GM19455 (cell line): ENCODE results near the gene SLIT3.

Source experiments
- ATAC-seq: cut with Tn5 transposase; IDR thresholded peaks from one replicate; pipeline ENCODE4 v1.9.1; 2021; ENCODE audit not compliant: unreplicated experiment

SLIT3 gene

DNA sequence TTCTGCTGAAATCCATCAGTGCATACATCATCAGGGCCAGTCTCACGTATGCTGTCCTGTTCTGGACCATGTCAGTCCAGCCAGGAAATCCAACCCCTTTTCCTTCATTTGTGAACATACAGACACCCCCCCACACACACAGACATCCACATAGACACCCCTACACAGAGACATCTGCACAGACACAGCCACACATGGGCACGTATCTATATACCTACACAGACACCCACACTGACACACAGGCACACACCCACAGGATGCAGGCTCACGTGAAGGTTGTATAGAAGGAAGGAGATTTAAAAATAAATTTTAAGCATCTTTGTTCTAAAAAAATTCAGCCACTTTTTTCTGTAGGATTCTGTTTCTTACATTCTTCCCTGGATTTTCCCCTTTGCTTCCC lies 325.6 kb downstream of the SLIT3 start:
- ATAC-seq: no peak

DNA sequence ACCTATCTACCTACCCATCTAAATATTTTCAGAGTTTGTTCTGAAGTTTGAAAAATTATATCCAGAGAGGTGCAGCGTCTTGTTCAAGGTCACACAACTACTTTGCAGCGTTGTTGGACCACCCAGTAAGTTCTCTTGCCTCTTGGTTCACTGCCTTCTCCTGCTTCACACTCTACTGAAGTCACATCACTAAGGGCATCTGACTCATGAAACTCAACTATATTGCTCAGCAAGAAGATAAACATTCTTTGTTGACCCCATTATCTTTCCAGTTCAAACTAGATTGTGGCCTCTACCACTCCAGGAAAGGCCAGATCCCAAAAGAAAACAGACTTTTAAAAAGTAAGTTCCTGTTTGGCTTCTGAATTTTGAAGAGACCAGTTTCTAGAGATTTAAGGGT lies 326.9 kb downstream of the SLIT3 start:
- ATAC-seq: no peak

DNA sequence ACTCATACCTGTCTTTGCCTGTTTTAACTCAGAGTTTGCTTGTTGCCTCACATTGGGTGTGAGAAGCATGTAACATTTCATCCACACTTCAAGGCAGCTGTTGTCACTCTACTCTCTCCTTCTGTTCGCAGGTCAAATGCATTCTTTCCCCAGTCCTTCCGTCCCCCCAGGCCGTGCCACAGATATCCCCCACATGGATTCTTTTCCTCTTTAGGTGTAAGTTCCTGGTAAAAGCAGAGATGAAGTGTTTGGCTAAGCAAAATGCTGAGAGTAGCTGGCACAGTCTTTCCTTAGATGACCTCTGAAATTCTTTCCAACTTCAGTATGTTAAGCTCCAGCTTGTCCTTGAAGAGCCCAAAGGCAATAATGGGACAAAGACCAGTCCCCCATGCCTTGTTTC lies 328.2 kb downstream of the SLIT3 start:
- no peak for ATAC-seq

DNA sequence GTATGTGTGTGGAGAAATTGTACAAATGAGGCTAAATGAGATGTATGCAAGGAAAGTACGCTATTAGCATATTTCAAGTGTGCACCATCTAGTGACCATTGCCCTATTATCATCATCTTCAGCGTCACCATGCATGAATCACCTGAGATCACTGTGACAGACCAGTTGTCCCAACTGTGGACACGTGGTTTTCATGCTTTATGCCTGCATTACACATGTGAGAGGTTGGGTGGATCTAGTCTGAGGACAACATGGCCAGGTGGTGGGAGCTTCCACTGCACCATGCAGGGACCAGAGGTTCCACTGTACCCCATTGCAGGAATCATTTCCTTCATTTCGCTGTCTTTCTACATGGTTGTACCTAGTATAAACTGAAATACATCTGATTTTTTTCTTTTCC lies 329.8 kb downstream of the SLIT3 start:
- ATAC-seq: no peak

DNA sequence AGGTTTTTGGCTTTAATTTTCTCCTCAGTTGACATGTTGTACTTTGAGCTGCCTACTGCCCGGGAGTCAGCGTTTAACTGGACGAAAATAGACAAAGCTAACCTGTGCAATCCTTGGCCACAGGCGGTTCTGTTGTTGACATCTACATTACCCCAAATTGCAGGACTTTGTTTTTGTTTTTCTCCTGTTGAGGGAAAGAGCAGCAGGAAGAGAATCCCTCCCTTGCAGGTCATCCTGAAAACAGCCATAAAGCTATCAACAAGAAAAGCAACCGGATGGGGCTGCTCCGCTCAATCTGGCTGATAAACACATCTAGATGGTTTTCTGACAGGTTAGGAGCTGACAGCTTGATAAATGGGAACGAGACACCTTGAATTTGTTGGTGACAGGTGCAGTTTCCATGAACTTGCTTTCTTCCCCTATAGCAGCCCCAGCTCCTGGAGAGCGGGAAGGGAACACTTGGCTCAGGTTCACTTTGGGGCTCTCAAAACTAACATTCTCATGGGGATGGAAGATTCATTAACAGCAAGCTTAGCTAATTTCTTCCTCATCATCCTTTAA lies 331.5 kb downstream of the SLIT3 start:
- no peak for ATAC-seq

DNA sequence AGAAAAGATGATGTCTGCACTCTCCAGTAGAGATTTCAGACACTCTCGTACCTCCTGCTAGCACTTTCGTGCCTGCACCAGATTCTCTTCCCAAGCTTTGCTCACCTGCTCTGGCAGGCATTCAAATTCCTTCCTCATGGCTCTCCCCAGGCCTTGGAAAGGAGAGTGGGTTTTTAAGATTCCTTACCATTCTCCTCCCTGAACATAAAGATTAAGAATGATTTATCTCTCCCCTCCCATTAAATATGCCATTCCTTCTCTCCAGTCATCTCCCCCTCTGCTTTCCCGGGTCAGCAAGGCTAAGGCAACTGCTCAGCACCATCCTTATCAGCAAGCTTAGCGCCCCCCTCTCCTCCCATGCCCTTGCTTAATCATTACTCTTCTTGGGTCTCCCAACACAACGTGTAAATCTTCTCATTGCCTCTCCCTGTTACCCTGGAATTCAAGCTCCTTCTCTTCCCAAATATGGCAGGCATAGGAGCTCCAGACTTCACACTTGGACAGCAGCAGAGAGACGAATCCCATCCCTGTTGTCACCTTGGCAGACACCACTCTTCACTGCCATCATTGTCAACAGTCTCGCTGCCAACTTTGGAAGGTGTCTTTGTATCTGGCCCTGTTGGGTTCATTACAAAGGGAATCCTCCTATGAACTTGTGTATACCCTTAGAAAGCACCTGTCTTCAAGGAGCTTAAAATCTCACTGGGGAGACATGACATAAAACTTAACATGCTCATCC lies 332.9 kb downstream of the SLIT3 start:
- ATAC-seq: no peak

DNA sequence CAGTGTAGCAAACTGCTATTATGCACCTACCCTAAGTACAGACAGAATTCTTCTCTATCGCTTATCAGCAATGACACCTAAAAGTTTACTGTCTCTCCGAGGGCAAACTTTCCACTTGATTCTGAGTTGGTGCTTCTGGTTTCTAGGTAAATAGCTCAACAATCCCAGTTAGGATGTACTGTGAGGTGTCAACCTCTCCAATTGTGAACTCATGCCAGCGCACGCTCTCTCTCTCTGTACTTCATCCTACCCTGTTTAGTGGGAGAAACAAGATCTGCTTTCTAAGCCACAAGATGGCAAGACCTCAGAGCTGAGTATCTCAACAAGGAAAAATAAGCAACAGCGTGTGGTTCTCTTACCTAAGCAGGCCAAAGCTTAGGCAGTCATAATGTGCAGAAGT lies 335.3 kb downstream of the SLIT3 start:
- no peak for ATAC-seq

DNA sequence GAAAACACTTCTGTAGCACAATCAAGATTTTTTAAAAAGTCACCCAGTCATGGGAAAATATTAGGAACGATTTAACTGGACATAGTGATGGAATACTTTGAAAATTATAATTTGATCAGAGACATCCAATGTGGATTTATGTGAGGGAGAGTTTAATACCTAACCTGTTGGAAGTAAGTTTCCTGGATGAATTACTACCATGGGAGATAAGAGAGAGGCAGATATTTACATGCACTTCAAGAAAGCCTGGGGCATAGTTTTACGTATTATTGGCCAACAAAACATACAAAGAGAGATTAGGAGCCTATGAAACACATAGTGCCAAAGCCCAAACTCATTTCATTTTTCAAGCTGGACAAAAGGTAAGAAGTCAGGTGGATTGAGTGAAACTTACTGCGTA lies 336.8 kb downstream of the SLIT3 start:
- ATAC-seq: no peak

DNA sequence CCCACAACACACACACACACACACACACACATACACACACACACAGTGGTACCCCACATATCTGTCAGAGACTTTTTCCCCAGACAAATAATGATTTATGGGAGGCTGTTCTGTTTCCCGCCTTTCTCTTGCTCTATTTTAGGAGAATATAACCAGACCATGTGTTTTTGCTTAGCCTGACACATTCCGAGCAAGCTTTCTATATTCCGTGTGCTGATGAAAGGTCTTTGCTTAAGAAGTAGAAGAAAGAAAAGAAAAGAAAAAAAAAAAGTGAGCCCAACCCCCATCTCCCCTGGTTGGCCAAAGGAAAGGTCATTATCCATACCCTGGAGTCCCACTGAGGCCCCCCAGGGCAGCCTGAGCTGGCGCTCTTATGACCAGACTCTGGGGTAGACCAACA lies 338.6 kb downstream of the SLIT3 start:
- no peak for ATAC-seq

DNA sequence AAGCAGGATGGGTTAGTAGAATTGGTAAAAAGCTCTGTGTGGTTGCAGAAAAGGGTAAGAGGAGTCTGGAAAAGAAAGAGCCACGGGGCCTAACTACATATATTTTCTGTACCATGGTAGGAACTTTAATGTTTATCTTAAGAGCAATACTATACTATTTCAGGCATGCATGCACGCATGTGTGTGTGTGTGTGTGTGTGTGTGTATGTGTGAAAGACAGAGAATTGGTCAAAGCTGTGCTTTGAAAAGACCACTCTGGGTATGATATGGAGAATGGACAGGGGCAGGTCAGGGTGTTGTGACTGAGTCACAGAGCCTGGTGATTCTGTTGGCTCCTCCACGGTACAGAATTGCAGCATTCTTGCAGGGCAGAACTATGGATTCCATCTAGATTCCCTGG lies 339.3 kb downstream of the SLIT3 start:
- no peak for ATAC-seq

DNA sequence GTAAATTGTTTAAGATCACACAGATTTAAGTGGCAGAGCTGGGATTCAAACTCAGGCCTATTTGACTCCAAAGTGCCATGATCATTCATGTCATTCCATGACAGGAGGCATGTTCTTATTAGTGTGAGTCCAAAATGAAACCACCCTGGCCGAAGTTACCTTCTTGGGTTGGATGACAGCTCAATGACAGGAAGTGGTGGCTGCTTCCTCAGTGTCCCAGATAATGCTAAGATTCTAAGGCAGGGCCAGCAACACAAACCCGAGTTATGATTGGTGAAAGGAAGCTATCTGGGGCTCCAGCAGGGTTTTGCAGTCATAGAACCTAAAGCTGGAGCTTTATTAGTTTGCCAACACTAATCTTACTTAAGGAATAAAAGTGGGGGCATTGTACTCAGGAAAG lies 340.4 kb downstream of the SLIT3 start:
- no peak for ATAC-seq

DNA sequence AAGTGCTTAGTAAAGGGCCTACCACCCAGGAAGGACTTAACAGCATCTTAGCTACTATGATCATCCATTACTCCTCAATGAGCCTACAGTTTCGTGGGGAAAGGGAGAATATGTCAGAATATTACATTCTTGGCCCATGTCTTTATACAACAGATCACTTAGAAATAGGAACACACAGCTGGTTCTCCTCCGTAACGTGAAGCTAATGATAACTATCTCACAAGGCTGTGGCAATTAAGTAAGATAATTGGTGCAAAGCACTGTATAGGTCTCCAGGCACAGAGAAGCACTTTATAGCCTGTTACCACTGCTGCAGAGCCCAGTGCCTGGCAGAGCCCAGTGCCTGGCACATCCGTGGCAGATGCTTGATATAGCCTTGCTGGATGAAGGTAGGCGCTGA lies 347.6 kb downstream of the SLIT3 start:
- no peak for ATAC-seq

DNA sequence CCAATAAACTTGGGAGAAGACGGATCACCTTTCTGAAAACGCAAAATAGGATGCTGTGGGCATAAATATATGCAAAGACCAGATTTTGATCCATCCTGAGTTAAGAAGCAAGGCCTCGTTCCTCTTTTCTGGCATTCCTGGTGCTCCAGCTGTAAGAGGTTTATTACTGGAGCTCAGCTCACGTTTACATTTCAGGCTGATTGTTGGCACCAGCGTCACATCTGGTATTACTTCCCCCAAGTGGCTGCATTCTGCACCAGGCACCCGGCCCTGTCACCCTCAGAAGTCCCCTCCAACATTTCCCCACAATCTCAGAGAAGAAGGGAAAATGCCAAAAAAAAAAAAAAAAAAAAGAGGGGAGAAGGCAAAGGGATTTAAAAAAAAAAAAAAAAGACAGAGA lies 348.7 kb downstream of the SLIT3 start:
- no peak for ATAC-seq

DNA sequence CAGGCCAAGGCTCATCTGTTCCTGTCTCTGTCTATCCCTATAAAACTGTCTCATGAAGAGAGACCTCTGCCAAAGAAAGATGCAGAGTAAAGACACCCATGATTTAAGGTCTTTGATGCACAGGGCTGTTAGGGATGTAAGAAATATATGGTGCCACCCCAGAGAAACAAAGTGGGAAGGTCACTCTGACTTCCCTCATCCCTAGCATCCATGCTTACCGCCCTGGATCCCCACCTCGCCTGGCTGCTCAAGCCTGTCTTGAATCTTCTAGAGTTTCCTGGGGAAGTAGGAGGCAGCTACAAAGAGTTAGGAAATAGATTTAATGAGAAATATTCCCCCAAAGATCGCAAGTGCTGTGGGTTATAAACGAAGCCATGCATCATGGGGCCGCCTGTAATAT lies 349.2 kb downstream of the SLIT3 start:
- no peak for ATAC-seq

DNA sequence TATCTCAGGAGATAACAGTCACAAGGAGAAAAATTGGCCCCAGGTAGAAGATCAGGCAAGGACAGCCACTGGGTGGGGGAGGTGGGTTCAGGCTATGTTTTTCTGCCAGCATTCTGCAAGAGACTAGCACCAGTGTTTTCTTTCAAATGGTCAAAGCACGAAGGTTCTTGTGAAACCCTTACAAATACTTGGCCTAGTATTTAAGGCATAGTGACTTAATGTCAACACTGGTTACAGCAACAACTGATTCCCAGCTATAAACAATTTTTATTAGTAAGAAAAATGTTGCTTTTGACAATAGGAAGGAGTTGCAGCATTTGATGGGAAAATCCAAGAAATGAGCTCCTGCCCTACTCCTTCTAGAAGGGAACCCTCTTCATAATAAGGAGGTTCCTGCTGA lies 349.6 kb downstream of the SLIT3 start:
- ATAC-seq: no peak

DNA sequence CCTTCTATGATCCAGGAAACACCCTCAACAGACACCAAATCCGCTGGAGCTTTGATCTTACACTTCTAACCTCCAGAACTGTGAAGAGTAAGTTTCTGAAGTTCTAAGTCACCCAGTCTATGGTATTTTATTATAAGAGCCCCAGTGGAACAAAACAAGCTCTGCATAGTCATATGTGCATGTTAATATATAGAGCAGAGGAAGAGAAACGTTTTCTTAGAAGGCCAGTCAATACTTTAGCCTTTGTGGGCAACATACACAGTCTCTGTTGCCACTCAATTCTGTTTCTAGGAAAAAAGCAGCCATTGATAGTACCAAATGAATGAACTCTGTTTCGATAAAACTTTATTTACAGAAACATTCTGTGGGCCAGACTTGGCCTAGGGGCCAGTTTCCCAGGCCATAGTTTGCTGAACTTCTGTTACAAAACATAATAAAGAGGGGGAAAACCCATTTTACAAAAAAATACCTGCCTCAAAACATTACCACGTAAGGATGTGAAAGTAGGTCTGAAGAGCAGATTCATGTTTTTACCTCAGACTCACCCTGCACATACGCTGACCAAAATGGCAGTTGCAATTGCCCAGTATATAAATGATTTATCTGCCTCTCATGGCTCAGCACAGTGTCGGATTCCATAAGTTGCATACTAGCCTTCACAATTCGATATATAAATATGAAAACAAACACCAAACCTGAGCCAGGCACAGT lies 350.5 kb downstream of the SLIT3 start:
- no peak for ATAC-seq

DNA sequence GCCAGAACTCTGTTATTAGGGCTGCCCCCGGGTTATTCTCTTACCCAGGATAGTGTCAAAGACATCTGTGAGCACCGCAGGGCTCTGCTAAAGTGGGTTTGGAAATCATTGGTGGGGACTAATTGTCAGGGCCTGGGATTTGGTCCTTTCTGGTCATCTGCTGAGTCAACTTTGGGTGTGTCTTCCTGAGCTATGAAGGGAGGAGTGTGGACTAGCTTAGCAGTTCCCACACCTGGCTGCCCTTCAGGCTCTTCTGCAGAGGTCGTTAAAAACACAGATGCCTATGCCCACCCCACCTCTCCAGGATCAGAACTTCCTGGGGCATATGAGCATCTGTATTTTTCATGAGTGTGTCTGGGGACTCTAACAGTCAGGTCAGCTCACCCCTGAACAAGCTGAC lies 352.2 kb downstream of the SLIT3 start:
- ATAC-seq: no peak

DNA sequence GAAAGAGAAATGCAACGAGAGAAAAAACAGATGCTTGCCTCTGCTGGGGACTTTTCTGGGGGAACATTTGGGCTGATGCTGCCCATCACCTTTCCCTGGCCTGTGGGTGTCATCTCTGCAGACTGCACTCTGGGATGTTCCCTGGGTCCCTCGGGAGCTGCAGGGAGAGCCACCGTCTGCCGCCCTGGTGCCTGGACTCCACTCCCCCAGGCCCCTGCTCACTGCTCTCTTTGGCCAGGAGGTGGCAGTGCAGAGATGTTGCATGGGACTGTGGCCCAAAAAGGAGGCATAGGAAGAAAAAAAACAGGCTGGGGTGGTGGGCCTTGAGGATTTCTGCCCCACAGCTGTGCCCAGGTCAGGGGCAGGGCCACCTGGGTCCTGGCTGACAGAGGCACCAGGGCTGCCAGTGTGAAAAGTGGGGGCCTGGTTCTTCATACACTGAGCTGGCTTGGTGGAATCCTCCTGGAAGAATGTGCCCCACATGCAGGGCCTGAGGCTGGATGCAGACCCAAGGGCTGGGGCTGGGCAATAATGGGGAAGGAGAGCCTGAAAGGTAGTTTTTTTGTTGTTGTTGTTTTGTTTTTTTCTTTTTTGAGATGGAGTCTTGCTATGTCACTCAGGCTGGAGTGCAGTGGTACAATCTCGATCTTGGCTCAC lies 353.6 kb downstream of the SLIT3 start:
- peak; percentile 61 for ATAC-seq

DNA sequence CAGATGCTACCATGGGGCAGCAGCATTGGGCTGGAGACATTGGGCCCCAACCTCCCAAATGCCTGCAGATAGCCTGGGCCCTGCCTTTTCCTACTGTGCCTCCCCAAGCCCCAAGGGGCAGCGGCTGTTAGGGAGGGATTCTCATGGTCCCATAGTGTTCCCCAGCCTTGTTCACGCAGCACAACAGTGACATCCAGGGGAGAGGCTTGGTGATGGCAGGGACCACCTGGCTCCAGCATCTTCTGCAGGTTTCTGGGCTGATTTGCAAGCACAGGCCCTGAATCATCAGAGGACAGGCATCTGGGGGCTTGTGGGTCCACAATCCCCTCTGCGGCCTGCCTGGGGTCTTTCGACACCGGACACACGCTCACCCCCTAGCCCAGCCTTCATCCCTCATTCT lies 354.6 kb downstream of the SLIT3 start:
- no peak for ATAC-seq

DNA sequence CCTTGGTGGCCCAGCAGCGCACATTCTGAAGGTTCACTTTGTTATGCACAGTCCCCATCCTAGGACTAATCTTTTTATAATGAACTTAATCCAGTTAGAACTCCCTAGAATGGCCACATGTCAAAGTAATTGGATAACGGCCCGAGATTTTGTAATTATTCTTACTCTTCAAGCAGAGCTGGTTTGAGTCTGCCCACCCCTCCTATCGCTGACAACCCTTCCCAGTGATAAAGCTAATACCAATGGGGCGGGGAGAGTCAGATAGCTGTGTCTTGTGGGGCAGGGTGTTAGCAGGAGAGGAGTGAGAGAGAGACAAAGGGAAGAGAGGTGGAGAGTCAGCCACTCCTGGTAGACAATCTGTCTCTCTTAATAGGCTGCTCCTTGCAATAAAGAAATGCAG lies 356.9 kb downstream of the SLIT3 start:
- no peak for ATAC-seq

DNA sequence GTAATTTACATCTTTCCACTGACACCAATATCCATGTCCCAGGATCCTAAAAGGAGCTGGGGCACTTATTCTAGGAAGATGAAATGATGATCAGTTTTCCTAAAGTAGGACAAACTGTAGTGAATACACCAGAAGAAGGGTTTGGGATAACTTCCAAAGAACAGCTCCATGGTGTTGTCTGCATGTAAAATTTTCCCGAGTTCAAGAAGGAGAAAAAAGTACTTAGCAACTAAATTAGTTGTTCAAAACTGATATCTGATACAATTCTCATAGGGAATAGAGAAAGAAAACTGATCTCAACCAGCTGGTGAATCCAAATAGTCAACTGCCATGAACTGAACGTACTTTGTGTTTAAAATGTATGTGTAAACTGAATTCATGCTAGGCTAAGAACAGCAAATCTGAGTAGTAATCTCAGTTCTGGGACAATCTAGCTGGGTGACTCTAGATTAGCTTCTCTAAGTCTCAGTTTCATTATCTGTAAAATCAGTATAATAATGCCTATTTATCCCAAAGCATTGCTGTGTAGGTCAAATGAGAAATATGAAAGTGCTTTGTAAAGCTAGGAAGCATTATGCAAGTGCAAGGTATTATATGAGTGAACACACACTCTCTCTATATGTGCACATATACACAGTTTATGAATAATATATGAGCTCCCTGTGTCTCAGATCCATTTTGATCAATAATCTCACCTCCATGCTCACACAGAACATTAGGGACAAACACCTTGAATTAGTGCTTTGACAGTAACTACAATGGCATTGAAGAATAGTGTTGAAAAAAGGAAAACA lies 357.7 kb downstream of the SLIT3 start:
- ATAC-seq: no peak
